DMS 273 (cell line): ENCODE results near the gene YBX2.

Source experiments
- DNase-seq: peaks from one replicate; lab custom pipeline; 2025; ENCODE audit not compliant: unreplicated experiment; lab: John Stamatoyannopoulos, UW

YBX2 gene

GRCh38 chr17:7323731-7324437 lies 29.4 kb upstream of the YBX2 start:
- peak; percentile 41 for DNase-seq

GRCh38 chr17:7322520-7323194 lies 28.2 kb upstream of the YBX2 start:
- DNase-seq: no peak

- DNase-seq: no peak
Measured at GRCh38 chr17:7321466-7321865, 27.0 kb upstream of the YBX2 start.

GRCh38 chr17:7318121-7318860 lies 23.9 kb upstream of the YBX2 start:
- no peak for DNase-seq

- no peak for DNase-seq
Measured at GRCh38 chr17:7317161-7317803, 22.8 kb upstream of the YBX2 start.

- DNase-seq: no peak
Measured at GRCh38 chr17:7315570-7316235, 21.3 kb upstream of the YBX2 start.

GRCh38 chr17:7314719-7315569 lies 20.5 kb upstream of the YBX2 start, which contains the start of gene GPS2:
Gene GPS2 (minus strand): TSS chr17:7315360. CDS start chr17:7315052, 308 bp downstream.
- peak; percentile 90 for DNase-seq

- DNase-seq: peak; percentile 61
Measured at GRCh38 chr17:7313890-7314718, 19.7 kb upstream of the YBX2 start.

- DNase-seq: peak; percentile 62
Measured at GRCh38 chr17:7313088-7313889, 18.9 kb upstream of the YBX2 start.

GRCh38 chr17:7312432-7313087 lies 18.1 kb upstream of the YBX2 start:
- peak; percentile 31 for DNase-seq

GRCh38 chr17:7311110-7311705 lies 16.8 kb upstream of the YBX2 start:
- no peak for DNase-seq

GRCh38 chr17:7309628-7310027 lies 15.2 kb upstream of the YBX2 start:
- no peak for DNase-seq

- DNase-seq: peak; percentile 78
Measured at GRCh38 chr17:7308625-7309433, 14.4 kb upstream of the YBX2 start.

- DNase-seq: peak; percentile 67
Measured at GRCh38 chr17:7307686-7308624, 13.5 kb upstream of the YBX2 start.

- peak; percentile 99 for DNase-seq
Measured at GRCh38 chr17:7306911-7307685, 12.7 kb upstream of the YBX2 start, which contains the start of gene EIF5A. Gene EIF5A (plus strand): TSS chr17:7307628. CDS start chr17:7309636, 2,008 bp downstream.
